ENCODE measurements around the gene SEMA6A. TPM values are rescaled to one million over a fixed set of nuclear protein-coding genes. Genes with fewer than 3 reads are reported as not detected.

Gene SEMA6A
- total RNA-seq, 2 donors from 2014 or later: 79.6 to 328 TPM

DNA sequence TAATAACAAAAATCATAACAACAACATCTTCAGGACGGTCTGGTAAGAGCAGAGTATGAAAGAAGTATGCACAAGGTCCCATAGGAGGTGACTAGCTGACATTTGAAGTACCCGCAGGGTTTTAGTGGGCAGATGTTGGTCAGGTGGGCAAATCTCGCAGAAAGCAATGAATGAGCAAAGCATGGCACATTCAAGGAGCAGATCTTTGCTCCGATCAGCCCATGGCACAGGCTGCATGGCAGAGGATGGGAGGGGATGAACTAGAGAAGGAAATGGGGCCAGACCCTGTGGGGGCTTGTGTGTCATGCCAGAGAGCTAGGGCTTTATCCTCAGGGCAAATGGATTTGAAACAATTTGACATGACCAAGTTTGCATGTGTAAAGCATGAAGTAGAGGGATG lies 90.0 kb downstream of the SEMA6A start:
- Mint-ChIP-seq H3K27me3 (ENCODE audit: insufficient read depth) (no peaks in the 10 kb centered on the region), H3K36me3 (ENCODE audit: low read depth) (peaks cover 92% of the 10 kb centered on the region), H3K27ac (peak overlapping the region; percentile 64), H3K4me3 (no peak overlapping the region), H3K9me3 (no peaks in the 10 kb centered on the region), H3K4me1 (peaks cover 6% of the 10 kb centered on the region)
- DNase-seq: peak; percentile 47
- no peak overlapping the region for H3K27ac ChIP-seq (ENCODE audit: low read depth, low read length)
- peaks cover 69% of the 10 kb centered on the region for H3K36me3 ChIP-seq (ENCODE audit: control insufficient read depth, insufficient read depth, low read length)
- no peaks in the 10 kb centered on the region for H3K9me3 ChIP-seq (ENCODE audit: control insufficient read depth, low read length)
- no peaks in the 10 kb centered on the region for H3K4me1 ChIP-seq (ENCODE audit: control insufficient read depth, insufficient read depth, low read length)
- H3K27me3 ChIP-seq (ENCODE audit: control insufficient read depth, insufficient read depth, low read length, poor library complexity, severe bottlenecking): no peaks in the 10 kb centered on the region
- 93 to 96% methylated on average over 3 to 4 of the region's 4 CpGs for WGBS, 2 experiments (ENCODE audit: insufficient coverage in 1 of 2, insufficient read length in 1 of 2)
- H3K4me3 ChIP-seq (ENCODE audit: low read length): no peak overlapping the region
- H3K9ac ChIP-seq (ENCODE audit: extremely low read depth, low read length, poor library complexity, severe bottlenecking): no peak overlapping the region
- TF ChIP-seq, protein P1, sequence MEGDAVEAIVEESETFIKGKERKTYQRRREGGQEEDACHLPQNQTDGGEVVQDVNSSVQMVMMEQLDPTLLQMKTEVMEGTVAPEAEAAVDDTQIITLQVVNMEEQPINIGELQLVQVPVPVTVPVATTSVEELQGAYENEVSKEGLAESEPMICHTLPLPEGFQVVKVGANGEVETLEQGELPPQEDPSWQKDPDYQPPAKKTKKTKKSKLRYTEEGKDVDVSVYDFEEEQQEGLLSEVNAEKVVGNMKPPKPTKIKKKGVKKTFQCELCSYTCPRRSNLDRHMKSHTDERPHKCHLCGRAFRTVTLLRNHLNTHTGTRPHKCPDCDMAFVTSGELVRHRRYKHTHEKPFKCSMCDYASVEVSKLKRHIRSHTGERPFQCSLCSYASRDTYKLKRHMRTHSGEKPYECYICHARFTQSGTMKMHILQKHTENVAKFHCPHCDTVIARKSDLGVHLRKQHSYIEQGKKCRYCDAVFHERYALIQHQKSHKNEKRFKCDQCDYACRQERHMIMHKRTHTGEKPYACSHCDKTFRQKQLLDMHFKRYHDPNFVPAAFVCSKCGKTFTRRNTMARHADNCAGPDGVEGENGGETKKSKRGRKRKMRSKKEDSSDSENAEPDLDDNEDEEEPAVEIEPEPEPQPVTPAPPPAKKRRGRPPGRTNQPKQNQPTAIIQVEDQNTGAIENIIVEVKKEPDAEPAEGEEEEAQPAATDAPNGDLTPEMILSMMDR (conservative IDR thresholded peaks at IDR 0.05): no peak

GRCh38 chr5:116482394-116482793 lies 92.2 kb downstream of the SEMA6A start:
- no peak overlapping the region for H3K4me3 Mint-ChIP-seq
- Histone ChIP-seq H3K9ac (ENCODE audit: extremely low read depth, low read length, poor library complexity, severe bottlenecking) (no peak overlapping the region), H3K9me3 (ENCODE audit: control insufficient read depth, low read length) (peaks cover 8% of the 10 kb centered on the region), H3K27ac (ENCODE audit: low read depth, low read length) (no peak overlapping the region), H3K36me3 (ENCODE audit: control insufficient read depth, insufficient read depth, low read length) (peaks cover 75% of the 10 kb centered on the region), H3K27me3 (ENCODE audit: control insufficient read depth, insufficient read depth, low read length, poor library complexity, severe bottlenecking) (no peaks in the 10 kb centered on the region), H3K4me3 (ENCODE audit: low read length) (no peak overlapping the region), H3K4me1 (ENCODE audit: control insufficient read depth, insufficient read depth, low read length) (no peaks in the 10 kb centered on the region)
- no peaks in the 10 kb centered on the region for H3K27me3 Mint-ChIP-seq (ENCODE audit: insufficient read depth)
- 91 to 92% methylated on average over 1 of the region's 1 CpG for WGBS, 2 experiments (ENCODE audit: insufficient coverage in 1 of 2, insufficient read length in 1 of 2)
- H3K36me3 Mint-ChIP-seq (ENCODE audit: low read depth): peaks cover 92% of the 10 kb centered on the region
- TF ChIP-seq, protein P1 (conservative IDR thresholded peaks at IDR 0.05): no peak
- DNase-seq: no peak
- no peaks in the 10 kb centered on the region for H3K9me3 Mint-ChIP-seq
- no peak overlapping the region for H3K27ac Mint-ChIP-seq
- peaks cover 6% of the 10 kb centered on the region for H3K4me1 Mint-ChIP-seq

GRCh38 chr5:116480894-116481510 lies 93.6 kb downstream of the SEMA6A start:
- no peaks in the 10 kb centered on the region for H3K4me1 ChIP-seq (ENCODE audit: control insufficient read depth, insufficient read depth, low read length)
- H3K27ac Mint-ChIP-seq: peak overlapping the region; percentile 4
- TF ChIP-seq, protein P1 (conservative IDR thresholded peaks at IDR 0.05): no peak

More at GRCh38 chr5:116480894-116481510, 93.6 kb downstream of the SEMA6A start:
- Histone ChIP-seq H3K27ac (ENCODE audit: low read depth, low read length) (no peak overlapping the region), H3K9me3 (ENCODE audit: control insufficient read depth, low read length) (peaks cover 20% of the 10 kb centered on the region), H3K4me3 (ENCODE audit: low read length) (no peak overlapping the region), H3K27me3 (ENCODE audit: control insufficient read depth, insufficient read depth, low read length, poor library complexity, severe bottlenecking) (no peaks in the 10 kb centered on the region), H3K36me3 (ENCODE audit: control insufficient read depth, insufficient read depth, low read length) (peaks cover 73% of the 10 kb centered on the region), H3K9ac (ENCODE audit: extremely low read depth, low read length, poor library complexity, severe bottlenecking) (no peak overlapping the region)
- Mint-ChIP-seq H3K9me3 (peaks cover 5% of the 10 kb centered on the region), H3K36me3 (ENCODE audit: low read depth) (peaks cover 92% of the 10 kb centered on the region), H3K4me3 (no peak overlapping the region), H3K27me3 (ENCODE audit: insufficient read depth) (no peaks in the 10 kb centered on the region), H3K4me1 (peaks cover 6% of the 10 kb centered on the region)
- DNase-seq: peak; percentile 60
- 92 to 96% methylated on average over 2 to 5 of the region's 5 CpGs for WGBS, 2 experiments (ENCODE audit: insufficient coverage in 1 of 2, insufficient read length in 1 of 2)
